Cardiac fibroblast (primary cell): ENCODE measurements around the gene CDK15.
"Not testable (repeated sequence)": the region's sequence is repeated elsewhere in the genome, so short reads cannot be mapped to it uniquely, and the experiment has no call there.

Experiments
- DNase-seq, 2 donors: peaks; one replicate each; pipeline versions ENCODE4 v3.0.0 to v3.0.0-alpha.2; 2010; ENCODE audit warnings: low read depth in 2 of 2
- H3K4me3 ChIP-seq, 2 donors: replicated peaks in 1 of 2; 1 replicate in 1 of 2; 2 replicates in 1 of 2; pipeline ENCODE4 v1.5.1; 2011; ENCODE audit warnings: low read depth in 2 of 2, low read length in 2 of 2, mild to moderate bottlenecking in 2 of 2, moderate library complexity in 1 of 2
- TF ChIP-seq, protein P1 (sequence below): IDR thresholded peaks from one replicate; pipeline ENCODE4 v1.5.1; 2011; ENCODE audit warnings: low read depth, mild to moderate bottlenecking, low read length, inconsistent platforms

The CDK15 gene

DNA sequence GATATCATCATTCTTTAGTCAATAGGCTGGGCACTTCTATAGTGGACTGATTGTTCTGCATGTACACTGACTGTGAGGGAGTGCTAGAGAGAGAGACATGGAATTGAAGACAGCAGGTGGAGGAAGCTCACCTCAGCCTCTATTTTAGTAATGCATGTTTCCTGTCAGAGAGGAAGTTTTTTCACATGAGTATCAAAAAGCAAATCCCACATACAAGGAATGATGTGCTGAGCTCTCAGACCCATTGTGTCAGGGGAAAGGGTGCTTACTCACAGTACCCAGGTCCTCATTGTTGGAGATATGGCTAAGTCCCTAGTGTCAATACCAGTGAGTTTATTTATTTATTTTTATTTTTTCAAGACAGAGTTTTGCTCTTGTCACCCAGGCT, 9.9 kb upstream of the CDK15 start:
- H3K4me3 ChIP-seq, result no peak overlapping the region
- TF ChIP-seq, protein P1, sequence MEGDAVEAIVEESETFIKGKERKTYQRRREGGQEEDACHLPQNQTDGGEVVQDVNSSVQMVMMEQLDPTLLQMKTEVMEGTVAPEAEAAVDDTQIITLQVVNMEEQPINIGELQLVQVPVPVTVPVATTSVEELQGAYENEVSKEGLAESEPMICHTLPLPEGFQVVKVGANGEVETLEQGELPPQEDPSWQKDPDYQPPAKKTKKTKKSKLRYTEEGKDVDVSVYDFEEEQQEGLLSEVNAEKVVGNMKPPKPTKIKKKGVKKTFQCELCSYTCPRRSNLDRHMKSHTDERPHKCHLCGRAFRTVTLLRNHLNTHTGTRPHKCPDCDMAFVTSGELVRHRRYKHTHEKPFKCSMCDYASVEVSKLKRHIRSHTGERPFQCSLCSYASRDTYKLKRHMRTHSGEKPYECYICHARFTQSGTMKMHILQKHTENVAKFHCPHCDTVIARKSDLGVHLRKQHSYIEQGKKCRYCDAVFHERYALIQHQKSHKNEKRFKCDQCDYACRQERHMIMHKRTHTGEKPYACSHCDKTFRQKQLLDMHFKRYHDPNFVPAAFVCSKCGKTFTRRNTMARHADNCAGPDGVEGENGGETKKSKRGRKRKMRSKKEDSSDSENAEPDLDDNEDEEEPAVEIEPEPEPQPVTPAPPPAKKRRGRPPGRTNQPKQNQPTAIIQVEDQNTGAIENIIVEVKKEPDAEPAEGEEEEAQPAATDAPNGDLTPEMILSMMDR, result no peak
- no peak for DNase-seq

DNA sequence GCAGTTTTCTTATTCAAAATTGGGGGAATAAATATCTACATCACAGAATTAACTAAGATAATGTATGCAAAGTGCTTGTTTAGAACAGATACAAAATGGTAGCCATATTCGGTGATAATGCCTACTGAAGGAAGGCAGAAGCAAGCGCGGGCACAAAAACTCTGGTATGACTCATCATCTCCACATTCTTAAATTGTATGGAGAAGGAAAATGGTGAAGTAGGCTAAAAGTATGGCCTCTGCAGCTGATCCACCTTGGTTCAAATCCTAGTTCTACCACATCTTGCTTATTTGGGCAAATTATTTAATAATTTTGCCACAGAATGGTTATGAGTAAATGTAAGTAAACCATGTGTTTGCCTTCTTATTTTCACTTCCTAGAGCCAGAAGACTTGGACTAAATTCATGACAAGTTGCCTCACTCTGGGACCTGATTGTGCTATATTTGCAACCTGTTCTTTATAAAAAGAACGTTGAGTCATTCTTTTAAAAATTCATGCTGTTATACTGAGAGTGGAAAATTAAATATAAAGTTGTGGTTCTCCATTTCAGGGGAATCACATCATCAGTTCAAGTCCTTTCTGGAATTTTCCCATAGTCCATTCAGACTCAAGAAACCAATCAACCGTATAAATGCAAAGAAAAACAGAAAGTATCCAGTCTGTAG, 9.0 kb upstream of the CDK15 start:
- H3K4me3 ChIP-seq, result no peak overlapping the region
- peak; percentile 15 to 63 for DNase-seq
- TF ChIP-seq, protein P1, result no peak

DNA sequence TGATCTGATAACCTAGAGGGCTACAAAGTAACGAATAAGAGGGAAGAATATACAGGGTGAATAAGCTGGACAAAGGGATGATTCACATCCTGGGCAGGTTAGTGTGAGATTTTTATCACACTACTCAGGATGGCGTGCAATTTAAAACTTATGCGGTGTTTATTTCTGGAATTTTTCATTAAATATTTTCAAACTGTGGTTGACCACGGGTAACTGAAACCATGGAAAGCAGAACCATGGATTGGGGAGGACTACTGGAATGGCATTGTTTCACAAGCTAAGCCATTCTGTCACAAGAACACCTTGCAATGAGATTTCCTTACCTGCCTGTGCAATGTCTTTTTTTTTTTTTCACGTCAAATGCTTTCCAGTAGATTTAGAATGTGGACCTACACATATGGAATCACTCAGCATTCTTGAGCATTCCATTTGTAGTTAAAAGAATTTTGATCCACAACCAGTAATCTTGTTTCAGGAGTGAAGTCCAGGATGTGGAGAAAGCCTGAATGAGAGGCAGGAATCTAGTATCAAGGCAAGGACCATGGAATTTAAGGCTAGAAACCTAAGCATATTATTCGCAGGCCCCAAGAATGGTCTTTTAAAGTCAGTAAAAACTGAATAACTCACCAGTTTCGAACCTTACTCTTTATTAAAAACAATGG, 8.0 kb upstream of the CDK15 start:
- peak; percentile 31 to 79 for DNase-seq
- no peak overlapping the region for H3K4me3 ChIP-seq
- TF ChIP-seq, protein P1, result no peak

DNA sequence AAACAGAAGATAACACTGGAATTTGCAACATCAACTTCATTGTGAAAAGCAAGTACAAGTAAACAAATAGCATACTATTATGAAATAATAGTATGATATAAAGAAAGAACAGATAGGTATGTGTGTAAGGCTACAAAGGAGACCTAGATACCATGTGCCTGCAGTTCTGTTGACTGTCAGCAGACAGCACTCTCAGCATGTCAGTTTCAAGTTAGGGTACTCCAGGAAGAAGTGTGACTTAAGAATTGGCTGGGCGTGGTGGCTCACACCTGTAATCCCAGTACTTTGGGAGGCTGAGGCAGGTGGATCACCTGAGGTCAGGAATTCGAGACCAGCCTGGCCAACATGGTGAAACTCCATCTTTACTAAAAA, 7.4 kb upstream of the CDK15 start:
- H3K4me3 ChIP-seq, result not testable (repeated sequence)
- peak; percentile 37 to 47 for DNase-seq
- TF ChIP-seq, protein P1, result peak; percentile 32

DNA sequence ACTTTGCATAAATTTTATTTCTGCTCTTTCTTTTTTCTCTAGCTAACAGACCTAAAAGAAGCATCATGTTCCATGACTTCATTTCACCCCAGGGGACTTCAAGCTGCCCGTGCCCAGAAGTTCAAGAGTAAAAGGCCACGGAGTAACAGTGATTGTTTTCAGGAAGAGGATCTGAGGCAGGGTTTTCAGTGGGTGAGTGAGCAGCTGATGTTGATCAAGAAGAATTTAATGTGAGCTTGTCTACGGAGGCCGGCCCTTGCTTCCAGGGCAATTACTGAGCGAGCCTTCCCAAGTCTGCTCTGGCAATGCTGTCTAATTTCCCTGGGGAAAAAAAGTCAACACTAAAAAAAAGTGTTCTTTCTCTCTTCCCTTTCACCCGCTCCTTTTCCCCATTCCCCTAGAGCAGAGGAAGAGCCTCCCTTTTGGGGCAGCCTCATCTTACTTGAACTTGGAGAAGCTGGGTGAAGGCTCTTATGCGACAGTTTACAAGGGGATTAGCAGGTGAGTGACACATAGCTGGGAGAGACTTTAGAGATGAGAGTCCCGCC, 1.2 kb downstream of the CDK15 start:
- DNase-seq, result peak; percentile 76 to 81
- TF ChIP-seq, protein P1, result no peak
- H3K4me3 ChIP-seq, result no peak overlapping the region

DNA sequence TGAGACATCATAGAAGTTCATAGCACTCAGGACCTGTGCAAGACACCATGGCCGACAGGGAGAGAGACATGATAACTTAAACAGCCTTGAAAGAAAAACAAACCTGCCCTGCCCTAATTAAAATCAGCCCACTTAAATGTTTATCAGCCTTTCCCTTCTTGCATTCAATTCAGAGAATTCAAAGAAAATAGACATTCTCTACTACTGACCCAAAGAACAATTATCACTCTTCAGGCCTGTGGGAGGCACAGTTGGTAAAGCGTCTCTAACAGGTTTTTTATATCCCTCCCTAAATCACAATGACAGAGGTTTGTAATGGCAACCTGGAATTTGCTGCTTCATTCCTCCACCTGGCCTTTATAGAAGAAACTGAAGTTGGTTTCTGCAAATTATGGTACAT, 1.7 kb downstream of the CDK15 start:
- no peak overlapping the region for H3K4me3 ChIP-seq
- TF ChIP-seq, protein P1, result no peak
- DNase-seq, result no peak

DNA sequence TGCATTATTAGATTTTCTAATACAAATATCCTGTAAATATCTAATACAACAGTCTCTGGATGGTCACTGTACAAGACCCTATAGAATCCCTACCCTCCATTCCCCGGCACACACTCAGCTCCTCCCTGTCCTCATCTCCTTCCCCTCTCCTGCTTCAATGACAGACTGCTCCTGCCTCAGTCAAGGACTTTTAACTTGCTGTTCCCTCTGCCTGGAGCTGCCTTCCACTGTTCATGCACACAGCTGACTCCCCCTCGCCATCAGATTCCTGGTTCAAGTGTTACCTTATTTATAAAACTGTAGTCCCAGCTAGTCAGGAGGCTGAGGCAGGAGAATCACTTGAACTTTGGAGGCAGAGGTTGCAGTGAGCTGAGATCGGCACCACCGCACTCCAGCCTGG, 3.3 kb downstream of the CDK15 start:
- no peak overlapping the region for H3K4me3 ChIP-seq
- TF ChIP-seq, protein P1, result no peak
- DNase-seq, result no peak

DNA sequence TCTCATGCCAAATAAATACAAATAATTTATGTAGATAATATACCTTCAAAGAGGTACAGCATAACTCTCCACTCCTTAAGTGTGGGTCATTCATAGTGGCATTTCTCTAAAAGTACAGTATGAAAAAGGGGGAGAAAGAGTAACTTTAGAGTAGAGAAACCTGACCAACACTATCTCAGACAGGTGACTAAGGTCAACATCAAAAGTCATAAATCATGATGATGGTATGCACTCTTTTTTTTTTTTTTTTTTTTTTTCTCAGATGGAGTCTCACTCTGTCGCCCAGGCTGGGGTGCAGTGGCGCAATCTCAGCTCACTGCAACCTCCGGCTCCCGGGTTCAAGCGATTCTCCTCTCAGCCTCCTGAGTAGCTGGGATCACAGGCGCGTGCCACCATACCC, 4.3 kb downstream of the CDK15 start:
- H3K4me3 ChIP-seq, result not testable (repeated sequence)

More for the DNA sequence above, 4.3 kb downstream of the CDK15 start:
- DNase-seq, result not testable (repeated sequence)
